Epithelial cell of proximal tubule (primary cell): Measurements from ENCODE around the gene MLH3. TPM values are rescaled to one million over a fixed set of nuclear protein-coding genes. Genes with fewer than 3 reads are reported as not detected.
A peak's percentile ranks its signal among the peaks of the same experiment; 100 is the strongest.

ENCODE experiments used
- DNase-seq: peaks from one replicate; pipeline ENCODE4 v3.0.0-alpha.2; 2011; ENCODE audit warnings: low read depth
- H3K4me3 ChIP-seq: 2 replicates; pipeline ENCODE4 v1.5.1; 2011; ENCODE audit warnings: low read depth, mild to moderate bottlenecking, low read length
- total RNA-seq: library from RNA; depleted of rRNA; stranded (reverse); fragments of >200 nt; gene quantifications from 2 replicates; pipeline ENCODE4 v1.2.3, GENCODE V29; 2015
- TF ChIP-seq, protein P1 (sequence below): conservative IDR thresholded peaks from 2 replicates; pipeline ENCODE4 v1.5.1; 2012; ENCODE audit warnings: low read depth, mild to moderate bottlenecking, low read length

Gene MLH3
- total RNA-seq, 1 donor from 2014 or later, result 10.3 TPM

DNA sequence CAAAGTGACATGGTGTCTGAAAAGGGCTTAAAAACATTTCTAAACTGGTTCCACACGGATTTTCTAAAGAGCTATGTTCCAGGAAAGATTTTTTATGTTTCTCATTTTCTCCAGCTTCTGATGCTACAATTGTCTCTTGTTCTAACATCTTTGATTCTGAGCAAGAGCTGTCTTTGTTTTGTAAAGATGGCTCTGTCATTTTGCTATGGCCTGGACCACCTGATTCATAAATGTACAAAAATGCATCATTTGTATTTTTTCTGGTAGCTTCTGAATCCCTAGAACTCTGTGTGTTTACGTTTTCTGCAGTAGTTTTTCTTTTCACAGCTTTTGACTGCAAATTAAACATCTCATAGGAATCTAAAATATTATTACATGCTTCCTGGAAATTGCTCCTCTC lies 3.2 kb downstream of the MLH3 start:
- no peak overlapping the region for H3K4me3 ChIP-seq
- DNase-seq, result no peak
- TF ChIP-seq, protein P1, sequence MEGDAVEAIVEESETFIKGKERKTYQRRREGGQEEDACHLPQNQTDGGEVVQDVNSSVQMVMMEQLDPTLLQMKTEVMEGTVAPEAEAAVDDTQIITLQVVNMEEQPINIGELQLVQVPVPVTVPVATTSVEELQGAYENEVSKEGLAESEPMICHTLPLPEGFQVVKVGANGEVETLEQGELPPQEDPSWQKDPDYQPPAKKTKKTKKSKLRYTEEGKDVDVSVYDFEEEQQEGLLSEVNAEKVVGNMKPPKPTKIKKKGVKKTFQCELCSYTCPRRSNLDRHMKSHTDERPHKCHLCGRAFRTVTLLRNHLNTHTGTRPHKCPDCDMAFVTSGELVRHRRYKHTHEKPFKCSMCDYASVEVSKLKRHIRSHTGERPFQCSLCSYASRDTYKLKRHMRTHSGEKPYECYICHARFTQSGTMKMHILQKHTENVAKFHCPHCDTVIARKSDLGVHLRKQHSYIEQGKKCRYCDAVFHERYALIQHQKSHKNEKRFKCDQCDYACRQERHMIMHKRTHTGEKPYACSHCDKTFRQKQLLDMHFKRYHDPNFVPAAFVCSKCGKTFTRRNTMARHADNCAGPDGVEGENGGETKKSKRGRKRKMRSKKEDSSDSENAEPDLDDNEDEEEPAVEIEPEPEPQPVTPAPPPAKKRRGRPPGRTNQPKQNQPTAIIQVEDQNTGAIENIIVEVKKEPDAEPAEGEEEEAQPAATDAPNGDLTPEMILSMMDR, result no peak

DNA sequence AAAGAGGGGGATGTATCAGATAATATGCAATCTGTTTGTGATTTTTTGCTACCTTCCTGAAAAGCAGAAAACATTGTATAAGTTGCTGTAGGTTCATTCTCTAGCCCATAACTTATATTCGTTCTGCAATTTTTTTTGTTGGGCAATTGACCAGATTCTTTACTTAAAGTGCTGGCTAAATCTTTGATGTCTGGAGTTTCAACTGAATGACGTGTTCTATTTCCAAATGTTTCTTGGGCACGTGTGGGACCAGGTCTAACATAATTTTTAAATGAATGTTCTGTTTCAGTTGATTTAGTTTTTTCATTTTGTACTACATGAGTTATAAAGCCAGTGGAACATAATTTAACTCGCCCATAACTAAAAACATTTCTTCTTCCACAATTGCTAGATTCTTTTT lies 3.8 kb downstream of the MLH3 start:
- no peak overlapping the region for H3K4me3 ChIP-seq
- TF ChIP-seq, protein P1, result no peak
- no peak for DNase-seq

DNA sequence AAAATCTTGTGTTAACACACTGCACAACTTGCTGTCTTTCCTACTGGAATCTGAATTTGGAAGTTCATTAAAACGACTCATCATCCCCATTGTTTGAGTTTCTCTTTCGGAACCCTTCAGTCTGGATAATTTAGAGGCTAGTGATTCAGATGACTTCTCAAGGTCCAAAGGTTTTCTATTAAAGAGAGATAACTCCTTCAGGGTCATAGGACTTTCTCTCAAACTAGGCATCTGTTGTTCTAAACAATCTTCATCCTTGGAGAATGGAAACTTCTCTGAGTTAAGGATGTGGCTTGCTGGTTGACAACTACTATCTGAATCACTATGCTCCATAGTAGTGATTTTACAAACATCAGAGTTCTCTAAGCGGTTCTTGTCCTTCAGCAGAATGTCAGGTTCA lies 4.4 kb downstream of the MLH3 start:
- TF ChIP-seq, protein P1, result no peak
- no peak overlapping the region for H3K4me3 ChIP-seq
- no peak for DNase-seq

DNA sequence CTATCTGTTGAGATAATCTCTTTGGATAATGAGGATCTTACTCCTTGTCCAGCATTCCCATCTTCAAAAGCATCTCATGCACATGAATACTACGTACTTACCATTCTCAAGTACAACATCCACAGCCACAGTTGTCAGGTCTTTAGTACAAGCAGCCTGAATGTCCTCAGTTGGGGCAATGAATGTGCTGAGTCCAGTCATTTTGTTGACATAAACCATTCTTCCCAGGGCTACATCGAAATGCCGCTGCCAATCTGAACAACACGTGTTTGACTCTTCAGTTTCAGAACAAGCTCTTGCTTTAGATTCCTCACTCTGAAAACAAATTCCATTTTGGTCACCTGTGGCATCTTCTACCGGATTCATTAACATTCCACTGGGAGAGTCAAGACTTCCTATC lies 5.0 kb downstream of the MLH3 start:
- no peak for DNase-seq
- no peak overlapping the region for H3K4me3 ChIP-seq
- TF ChIP-seq, protein P1, result no peak

DNA sequence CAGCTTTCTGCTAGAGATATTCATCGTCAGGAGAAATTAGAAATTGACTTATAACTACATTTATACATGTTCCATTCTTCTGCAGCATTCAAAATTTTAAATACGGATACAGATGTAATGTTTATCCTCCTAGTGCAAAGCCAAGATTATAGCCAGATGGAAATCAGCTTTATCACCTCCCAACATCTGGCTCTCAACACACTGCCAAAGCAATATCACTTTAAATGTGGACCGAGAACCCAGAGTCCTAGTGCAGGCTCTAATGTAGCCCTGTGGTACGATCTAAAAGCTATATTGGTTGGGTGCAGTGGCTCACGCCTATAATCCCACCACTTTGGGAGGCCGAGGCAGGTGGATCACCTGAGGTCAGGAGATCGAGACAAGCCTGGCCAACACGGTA lies 6.5 kb downstream of the MLH3 start:
- TF ChIP-seq, protein P1, result no peak

DNA sequence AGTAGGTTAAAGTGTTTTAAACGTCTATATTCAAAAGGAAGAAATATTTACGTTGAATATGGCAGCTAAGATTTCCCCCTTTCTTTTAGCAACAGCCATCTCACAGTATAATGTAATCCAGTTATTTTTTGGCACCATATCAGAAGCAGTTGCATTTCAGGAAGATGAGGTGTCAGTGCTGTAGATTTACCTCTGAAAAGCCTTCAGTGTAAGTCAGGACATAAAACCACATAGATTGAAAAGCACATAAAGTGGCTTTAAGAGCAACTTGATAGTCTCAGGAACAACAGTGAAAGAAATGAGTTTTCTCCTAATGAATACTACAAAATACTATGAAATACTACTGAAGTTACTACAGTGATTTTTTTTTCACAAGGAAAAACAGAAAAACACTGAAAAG lies 6.9 kb downstream of the MLH3 start:
- DNase-seq, result no peak
- TF ChIP-seq, protein P1, result no peak
- no peak overlapping the region for H3K4me3 ChIP-seq

More for the DNA sequence above, 6.5 kb downstream of the MLH3 start:
- no peak overlapping the region for H3K4me3 ChIP-seq
- no peak for DNase-seq

DNA sequence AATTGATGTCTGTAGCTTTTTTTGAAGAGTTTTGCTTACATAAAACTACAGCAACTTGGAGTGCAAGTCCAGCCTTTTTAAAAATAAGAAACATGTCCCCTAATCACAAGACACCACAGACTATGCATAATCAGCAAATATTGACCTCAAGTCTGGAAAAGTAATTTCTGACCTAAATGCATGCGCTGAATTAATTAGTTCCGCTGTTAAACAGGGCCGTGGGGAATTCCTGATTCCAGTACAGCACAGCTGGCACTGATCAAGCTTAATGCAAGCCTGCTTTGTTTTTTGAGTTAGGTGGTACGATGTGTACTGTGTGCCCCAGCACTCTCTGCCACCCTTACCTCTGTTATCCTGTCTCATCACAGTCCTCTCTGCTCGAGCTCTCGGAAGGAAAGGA lies 9.2 kb downstream of the MLH3 start:
- DNase-seq, result peak; percentile 65
- H3K4me3 ChIP-seq, result no peak overlapping the region

More for the DNA sequence above, 9.2 kb downstream of the MLH3 start:
- TF ChIP-seq, protein P1, result no peak
